Activated T-cell treated with anti-CD3 and anti-CD28 coated beads for 4 hours (primary cell): Measurements from ENCODE around the gene SHD.

Source experiments
- DNase-seq: peaks from one replicate; pipeline ENCODE4 v3.0.0-alpha.2; 2020

The SHD gene

DNA sequence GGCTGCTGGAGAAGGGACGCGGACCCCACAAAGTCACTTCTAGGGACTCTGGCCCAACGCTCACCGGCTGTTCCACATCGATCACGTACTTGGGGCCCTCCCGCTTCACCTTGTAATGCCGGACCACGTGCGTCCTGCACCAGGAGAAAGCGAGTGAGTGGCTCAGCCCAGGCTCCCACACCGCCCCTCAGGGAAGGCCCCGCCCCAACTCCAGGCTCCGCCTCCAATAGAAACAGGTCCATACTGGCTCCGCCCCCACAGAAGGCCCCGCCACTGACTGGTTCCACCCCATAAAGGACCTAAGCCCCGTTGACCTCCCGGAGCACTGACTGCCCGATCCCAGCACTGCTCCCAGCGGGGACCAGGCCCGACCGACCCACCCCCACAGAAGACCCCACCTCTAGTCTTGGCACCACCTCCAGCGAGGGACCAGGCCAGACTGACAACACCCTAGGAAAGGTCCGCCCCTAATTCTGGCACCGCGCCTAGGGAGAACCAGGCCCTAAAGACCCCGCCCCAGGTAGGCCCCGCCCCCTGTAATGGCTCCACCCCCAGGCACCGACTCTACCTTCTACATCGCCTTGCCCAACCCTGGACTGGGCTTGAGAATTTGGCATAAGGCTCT is 48.3 kb downstream of the SHD start:
- peak; percentile 65 for DNase-seq

DNA sequence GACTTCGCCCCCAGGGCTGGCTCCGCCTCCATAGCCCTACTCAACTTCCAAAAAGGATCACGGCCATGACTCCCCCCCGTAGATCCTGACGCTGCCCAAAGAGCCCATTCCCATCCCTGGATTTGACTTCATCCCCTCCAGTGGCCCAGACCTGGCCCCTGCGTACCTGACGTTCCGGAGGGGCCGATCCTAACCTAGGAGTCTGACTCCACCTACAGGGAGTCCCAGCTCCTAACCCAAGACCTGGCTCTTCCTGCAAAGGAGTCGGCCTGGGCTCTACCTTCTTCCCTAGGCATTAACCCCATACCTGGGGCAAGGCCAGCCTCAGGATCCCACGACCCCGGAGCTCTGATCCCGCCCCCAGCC is 48.8 kb downstream of the SHD start:
- no peak for DNase-seq

DNA sequence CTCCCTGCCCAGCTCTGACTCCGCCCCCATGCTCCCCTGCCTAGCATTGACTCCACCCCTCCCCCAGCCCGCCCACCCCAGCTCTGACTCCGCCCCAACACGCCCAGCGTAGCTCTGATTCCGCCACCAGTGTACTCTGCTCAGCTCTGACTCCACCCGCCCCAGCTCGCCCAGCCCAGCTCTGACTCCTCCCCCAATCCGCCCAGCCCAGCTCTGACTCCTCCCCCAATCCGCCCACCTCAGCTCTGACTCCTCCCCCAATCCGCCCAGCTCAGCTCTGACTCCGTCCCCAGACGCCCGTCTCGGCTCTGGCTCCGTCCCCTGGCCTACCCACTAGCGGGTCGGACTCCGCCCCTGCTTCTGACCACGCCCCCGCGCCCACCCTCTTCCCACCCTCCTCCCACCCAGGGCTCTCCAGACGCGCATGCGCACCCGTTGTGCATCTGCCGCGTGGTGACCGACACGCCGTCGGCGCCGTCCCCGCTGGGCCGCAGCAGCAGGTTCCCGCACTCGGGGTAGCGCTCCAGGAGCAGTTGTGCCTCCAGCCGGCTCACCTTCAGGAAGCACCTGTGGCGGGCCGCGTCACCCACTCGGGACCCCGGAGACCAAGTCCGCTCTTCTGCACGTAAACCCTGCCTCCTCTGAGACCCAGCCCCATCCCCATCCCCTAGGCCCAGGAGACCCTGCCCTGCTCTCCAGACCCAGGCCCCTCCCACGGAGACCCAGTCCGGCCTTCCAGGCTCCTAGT is 49.4 kb downstream of the SHD start:
- DNase-seq: peak; percentile 98

DNA sequence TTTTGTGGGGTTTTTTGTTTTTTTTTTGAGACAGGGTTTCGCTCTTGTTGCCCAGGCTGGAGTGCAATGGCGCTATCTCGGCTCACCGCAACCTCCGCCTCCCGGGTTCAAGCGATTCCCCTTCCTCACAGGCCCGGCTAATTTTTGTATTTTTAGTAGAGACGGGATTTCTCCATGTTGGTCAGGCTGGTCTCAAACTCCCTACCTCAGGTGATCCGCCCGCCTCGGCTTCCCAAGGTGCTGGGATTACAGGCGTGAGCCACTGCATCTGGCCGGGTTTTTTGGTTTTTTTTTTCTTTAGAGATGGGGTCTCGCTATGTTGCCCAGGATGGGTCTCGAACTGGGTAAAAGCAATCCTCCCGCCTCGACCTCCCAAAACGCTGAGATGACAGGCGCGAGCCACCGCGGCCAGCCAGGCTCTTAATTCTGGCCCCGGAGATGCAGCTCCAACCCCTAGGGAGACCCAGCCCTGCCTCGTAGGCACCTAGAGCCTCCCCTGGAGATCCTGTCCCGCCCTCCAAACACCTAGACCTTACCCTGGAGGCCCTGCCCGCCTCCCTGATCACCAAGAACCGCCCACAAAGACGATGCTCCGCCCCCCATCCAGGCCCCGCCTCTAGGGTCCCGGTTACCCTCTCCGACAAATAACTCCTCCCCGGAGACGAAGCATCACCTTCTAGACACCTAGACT is 50.1 kb downstream of the SHD start:
- DNase-seq: peak; percentile 56

DNA sequence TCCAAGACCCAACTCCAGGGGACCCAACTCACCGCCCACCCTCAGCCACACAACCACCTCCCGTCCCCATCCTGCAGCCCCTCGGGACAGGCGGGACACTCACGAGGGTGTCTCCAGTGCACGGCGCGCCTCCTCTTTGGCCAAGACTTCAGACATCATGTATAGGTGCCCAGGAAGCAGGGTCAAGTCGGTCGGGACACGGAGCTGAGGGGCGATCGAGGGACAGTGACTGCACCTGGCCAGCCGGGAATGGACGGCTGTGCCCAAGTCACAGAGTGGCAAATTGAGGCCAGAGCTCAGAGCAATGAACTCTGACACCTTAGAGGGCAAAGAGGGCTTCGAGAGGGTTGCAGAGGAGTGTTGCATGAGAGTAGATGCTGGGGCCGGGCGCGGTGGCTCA is 50.8 kb downstream of the SHD start:
- DNase-seq: no peak

DNA sequence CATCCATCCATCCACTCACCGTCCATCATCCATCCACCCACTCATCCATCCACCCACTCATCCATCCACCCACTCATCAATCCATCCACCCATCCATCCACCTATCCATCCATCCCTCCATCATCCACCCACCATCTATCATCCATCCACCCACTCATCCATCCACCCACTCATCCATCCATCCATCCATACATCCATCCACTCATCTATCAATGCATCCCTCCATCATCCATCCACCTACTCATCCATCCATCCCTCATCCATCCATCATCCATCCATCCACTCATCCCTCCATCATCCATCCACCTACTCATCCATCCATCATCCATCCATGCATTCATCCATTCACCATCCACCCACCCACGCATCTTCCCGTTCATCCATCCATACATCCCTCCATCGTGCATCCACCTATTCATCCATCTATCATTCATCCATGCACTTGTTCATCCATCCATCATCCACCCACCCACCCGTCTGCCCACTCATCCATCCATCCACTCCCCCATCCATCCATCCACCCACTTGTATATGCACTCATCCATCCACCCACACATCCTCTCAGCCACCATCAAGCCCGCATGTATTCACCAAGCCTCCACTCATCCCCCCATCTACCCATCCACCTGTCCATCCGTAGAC is 56.0 kb downstream of the SHD start:
- DNase-seq: no peak

DNA sequence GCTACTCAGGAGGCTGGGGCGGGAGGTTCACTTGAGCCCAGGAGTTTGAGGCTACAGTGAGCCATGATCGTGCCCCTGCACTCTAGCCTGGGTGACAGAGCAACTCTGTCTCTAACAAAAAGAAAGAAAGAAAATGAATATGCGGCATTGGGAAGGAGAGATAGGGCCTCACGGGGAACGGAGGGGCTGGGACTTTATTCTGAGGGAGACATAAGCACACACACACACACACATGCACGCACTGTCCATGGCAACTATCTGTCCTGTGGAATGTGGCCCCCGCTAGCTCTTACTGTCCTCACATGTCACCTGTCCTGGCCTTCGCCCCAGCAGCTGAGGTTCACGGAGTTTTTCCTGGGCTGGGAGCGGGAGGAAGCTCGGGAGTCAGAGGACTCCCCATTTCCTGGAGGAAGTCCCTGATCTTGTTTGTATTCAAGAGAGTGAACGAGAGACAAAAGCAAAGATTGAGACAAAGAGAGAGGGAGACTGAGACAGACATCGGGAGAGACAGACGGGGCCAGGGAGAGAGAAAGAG is 58.9 kb downstream of the SHD start:
- DNase-seq: no peak

DNA sequence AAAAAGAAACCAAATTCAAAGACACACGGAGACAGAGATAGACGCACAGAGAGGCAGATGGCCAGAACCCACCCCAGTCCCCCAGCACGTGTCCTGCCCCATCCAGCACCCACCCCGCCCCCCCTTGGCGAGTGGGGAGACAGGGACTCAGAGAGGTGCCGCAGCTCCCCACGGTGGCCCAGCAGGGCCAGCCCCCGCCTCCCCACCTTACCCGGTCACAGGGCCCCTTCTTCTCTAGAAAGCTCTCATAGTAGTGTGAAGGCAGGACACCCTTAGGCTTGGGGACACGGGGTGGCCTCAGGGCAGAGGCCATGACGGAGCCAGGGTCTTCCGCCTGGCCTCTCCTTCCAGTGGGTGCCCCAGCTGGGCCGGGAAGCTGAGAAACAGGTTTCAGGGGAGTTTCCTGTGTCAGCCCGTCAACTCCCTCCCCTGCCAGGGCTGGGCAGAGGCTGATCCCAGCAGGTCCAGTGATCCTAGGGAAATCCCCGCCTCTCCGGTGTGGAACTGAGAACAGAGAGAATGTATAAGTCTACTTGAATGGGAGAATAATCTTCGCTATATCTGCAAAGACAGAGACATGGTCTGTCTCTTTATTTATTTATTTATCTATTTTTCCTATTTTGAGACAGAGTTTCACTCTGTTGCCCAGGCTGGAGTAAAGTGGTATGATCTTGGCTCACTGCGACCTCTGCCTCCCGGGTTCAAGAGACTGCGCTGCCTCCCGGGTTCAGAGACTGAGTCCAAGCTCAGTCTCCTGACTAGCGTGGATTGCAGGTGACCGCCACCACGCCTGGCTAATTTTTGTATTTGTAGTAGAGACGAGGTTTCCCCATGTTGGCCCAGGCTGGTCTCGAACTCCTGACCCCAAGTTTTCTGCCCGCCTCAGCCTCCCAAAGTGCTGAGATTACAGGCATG is 59.6 kb downstream of the SHD start, which contains the start of gene STAP2:
Gene STAP2 (minus strand): TSS at position 387 of the 915 bp plus-strand sequence. CDS start 74 bp downstream, at position 313.
- no peak for DNase-seq
